Gastrocnemius medialis (tissue), 4 donors: ENCODE measurements around the gene C11orf65. TPM values are rescaled to one million over a fixed set of nuclear protein-coding genes. Genes with fewer than 3 reads are reported as not detected.
"Not testable (repeated sequence)": the region's sequence is repeated elsewhere in the genome, so short reads cannot be mapped to it uniquely, and the experiment has no call there.

Experiments
- ATAC-seq, 2 donors: fragments of 150-250 bp; one replicate each; pipeline ENCODE4 v1.9.1; 2016
- DNase-seq, 2 donors: peaks; one replicate each; pipeline ENCODE4 v3.0.0-alpha.2; 2019
- H3K27ac ChIP-seq, 4 donors: fragments of 200-600 bp; sonication (generic); 1 replicate in 1 of 4; 2 replicates in 3 of 4; pipeline ENCODE4 v1.5.1; 2016 to 2018; ENCODE audit warnings: mild to moderate bottlenecking in 2 of 4, moderate library complexity in 1 of 4
- H3K27me3 ChIP-seq, 3 donors: fragments of 200-600 bp; sonication (generic) in 2 of 3; 1 replicate in 1 of 3; 2 replicates in 2 of 3; pipeline versions ENCODE4 v1.5.1 to v1.6.0; 2016 to 2019; ENCODE audit warnings: mild to moderate bottlenecking in 1 of 3, moderate library complexity in 1 of 3
- H3K36me3 ChIP-seq, 2 donors: fragments of 200-600 bp; sonication (generic) in 1 of 2; one replicate each; pipeline ENCODE4 v1.5.1; 2017 to 2018
- H3K4me1 ChIP-seq, 2 donors: fragments of 200-600 bp; sonication (generic) in 1 of 2; one replicate each; pipeline ENCODE4 v1.5.1; 2016 to 2017; ENCODE audit warnings: mild to moderate bottlenecking in 2 of 2
- H3K4me3 ChIP-seq, 4 donors: fragments of 200-600 bp; sonication (generic) in 3 of 4; 1 replicate in 1 of 4; 2 replicates in 3 of 4; pipeline ENCODE4 v1.5.1; 2016 to 2019; ENCODE audit warnings: mild to moderate bottlenecking in 2 of 4
- H3K9me3 ChIP-seq, 3 donors: fragments of 200-600 bp; sonication (generic) in 2 of 3; 1 replicate in 1 of 3; 2 replicates in 2 of 3; pipeline ENCODE4 v1.5.1; 2016 to 2019
- CTCF ChIP-seq, 5 experiments: fragments of 450-650 bp in 3 of 5; fragments of 200-600 bp in 2 of 5; sonication (generic) in 2 of 5; IDR thresholded peaks in 4 of 5; conservative IDR thresholded peaks in 1 of 5; 1 replicate in 4 of 5; 2 replicates in 1 of 5; pipeline ENCODE4 v1.5.1; 2016 to 2019; ENCODE audit warnings: antibody characterized with exemption in 5 of 5, mild to moderate bottlenecking in 3 of 5, moderate library complexity in 3 of 5
- POLR2A ChIP-seq, 2 donors: fragments of 450-650 bp; IDR thresholded peaks; one replicate each; pipeline ENCODE4 v1.6.1; 2017; ENCODE audit warnings: antibody characterized with exemption in 2 of 2, mild to moderate bottlenecking in 2 of 2, moderate library complexity in 2 of 2
- in situ Hi-C, 4 donors: fragments of 200-750 bp; cut with MboI; loops; one replicate each; pipeline versions ENCODE4 v1.15.0 to v1.8.0; 2017; ENCODE audit warnings: low sequenced_read_pairs in 4 of 4
- intact Hi-C: fragments of 100-400 bp; cut with DNase I; formaldehyde crosslinking; loops from one replicate; pipeline ENCODE4 v1.15.1; 2023; ENCODE audit warnings: low total_unique reads
- total RNA-seq, 4 donors: library from RNA; depleted of rRNA; stranded (reverse); fragments of >200 nt; gene quantifications; one replicate each; pipeline versions ENCODE4 v1.1.0 to v1.2.3, GENCODE V29; 2016

The C11orf65 gene
- total RNA-seq, 4 donors from 2014 or later, result 0.51 TPM; not detected in 3

GRCh38 chr11:108432783-108433182 lies 34.5 kb downstream of the C11orf65 start:
- H3K9me3 ChIP-seq, result no peaks in the 10 kb centered on the region
- H3K27ac ChIP-seq, result no peak overlapping the region
- no peaks in the 10 kb centered on the region for H3K27me3 ChIP-seq
- DNase-seq, result no peak
- intact Hi-C loops, result no loop called here
- no peaks in the 10 kb centered on the region for H3K36me3 ChIP-seq
- no peak for ATAC-seq
- in situ Hi-C loops, result no loop called here
- TF ChIP-seq POLR2A (IDR thresholded peaks at IDR 0.05), result no peak
- TF ChIP-seq CTCF (IDR thresholded peaks at IDR 0.05 in 4 of 5, conservative IDR thresholded peaks at IDR 0.05 in 1 of 5), result no peak
- no peak overlapping the region for H3K4me3 ChIP-seq
- H3K4me1 ChIP-seq, result no peaks in the 10 kb centered on the region

- intact Hi-C loops (no loop called here), in situ Hi-C loops (no loop called here)
- Histone ChIP-seq H3K27ac (no peak overlapping the region), H3K4me1 (no peaks in the 10 kb centered on the region), H3K27me3 (no peaks in the 10 kb centered on the region), H3K9me3 (no peaks in the 10 kb centered on the region), H3K36me3 (no peaks in the 10 kb centered on the region), H3K4me3 (no peak overlapping the region)
- no peak for TF ChIP-seq CTCF (IDR thresholded peaks at IDR 0.05 in 4 of 5, conservative IDR thresholded peaks at IDR 0.05 in 1 of 5)
- no peak for TF ChIP-seq POLR2A (IDR thresholded peaks at IDR 0.05)
- no peak for DNase-seq
- no peak for ATAC-seq
Measured at GRCh38 chr11:108431997-108432396, 35.3 kb downstream of the C11orf65 start.

- intact Hi-C loops (no loop called here), in situ Hi-C loops (no loop called here)
- H3K9me3 ChIP-seq, result no peaks in the 10 kb centered on the region
- ATAC-seq (no peak), DNase-seq (no peak)
- H3K27me3 ChIP-seq, result no peaks in the 10 kb centered on the region
- no peaks in the 10 kb centered on the region for H3K36me3 ChIP-seq
- no peaks in the 10 kb centered on the region for H3K4me1 ChIP-seq
- H3K27ac ChIP-seq, result no peak overlapping the region
- TF ChIP-seq CTCF (IDR thresholded peaks at IDR 0.05 in 4 of 5, conservative IDR thresholded peaks at IDR 0.05 in 1 of 5) (no peak), POLR2A (IDR thresholded peaks at IDR 0.05) (no peak)
- no peak overlapping the region for H3K4me3 ChIP-seq
Measured at GRCh38 chr11:108431370-108431769, 36.0 kb downstream of the C11orf65 start.

- peak in 1 of 5 experiments; percentile 16 for TF ChIP-seq CTCF (IDR thresholded peaks at IDR 0.05 in 4 of 5, conservative IDR thresholded peaks at IDR 0.05 in 1 of 5)
- in situ Hi-C loops, H3K27me3 ChIP-seq, ATAC-seq, H3K4me1 ChIP-seq, DNase-seq, H3K27ac ChIP-seq, H3K9me3 ChIP-seq, H3K36me3 ChIP-seq, H3K4me3 ChIP-seq, intact Hi-C loops: not testable (repeated sequence)
Measured at GRCh38 chr11:108417551-108417950, 49.8 kb downstream of the C11orf65 start.

- in situ Hi-C loops (no loop called here), intact Hi-C loops (no loop called here)
- TF ChIP-seq CTCF (IDR thresholded peaks at IDR 0.05 in 4 of 5, conservative IDR thresholded peaks at IDR 0.05 in 1 of 5) (no peak), POLR2A (IDR thresholded peaks at IDR 0.05) (no peak)
- no peak for ATAC-seq
- no peaks in the 10 kb centered on the region for H3K4me1 ChIP-seq
- H3K27me3 ChIP-seq, result no peaks in the 10 kb centered on the region
- no peak overlapping the region for H3K4me3 ChIP-seq
- no peak overlapping the region for H3K27ac ChIP-seq
- no peak for DNase-seq
- no peaks in the 10 kb centered on the region for H3K36me3 ChIP-seq
- H3K9me3 ChIP-seq, result no peaks in the 10 kb centered on the region
Measured at GRCh38 chr11:108414958-108415357, 52.4 kb downstream of the C11orf65 start.
